ENCODE data around the gene LCN10.
"Not testable (repeated sequence)": the region's sequence is repeated elsewhere in the genome, so short reads cannot be mapped to it uniquely, and the experiment has no call there.

The LCN10 gene

GRCh38 chr9:136742591-136743391 is at the start of gene LCN10:
LCN10 (minus strand) TSS chr9:136742940; CDS start chr9:136742903, 37 bp downstream.
- DNase-seq: no peak

- DNase-seq: no peak
Measured at GRCh38 chr9:136791516-136792276, 49.0 kb upstream of the LCN10 start.

- peak; percentile 98 for DNase-seq
Measured at GRCh38 chr9:136790640-136791515, 48.1 kb upstream of the LCN10 start, which contains the start of gene TMEM141. TMEM141 (plus strand) TSS chr9:136791344; CDS start chr9:136791371, 27 bp downstream.

GRCh38 chr9:136789523-136789937 is 46.8 kb upstream of the LCN10 start:
- no peak for DNase-seq

- not testable (repeated sequence) for DNase-seq
Measured at GRCh38 chr9:136788644-136789522, 46.1 kb upstream of the LCN10 start.

GRCh38 chr9:136787690-136788400 is 45.1 kb upstream of the LCN10 start:
- peak; percentile 71 for DNase-seq

- DNase-seq: not testable (repeated sequence)
Measured at GRCh38 chr9:136786983-136787382, 44.2 kb upstream of the LCN10 start.

- DNase-seq: no peak
Measured at GRCh38 chr9:136786451-136786850, 43.7 kb upstream of the LCN10 start.

GRCh38 chr9:136785565-136786355 is 43.0 kb upstream of the LCN10 start:
- not testable (repeated sequence) for DNase-seq

GRCh38 chr9:136784997-136785361 is 42.2 kb upstream of the LCN10 start:
- DNase-seq: no peak

GRCh38 chr9:136784249-136784996 is 41.7 kb upstream of the LCN10 start:
- DNase-seq: peak; percentile 27

GRCh38 chr9:136782452-136782851 is 39.7 kb upstream of the LCN10 start:
- DNase-seq: no peak

GRCh38 chr9:136779808-136780207 is 37.1 kb upstream of the LCN10 start:
- no peak for DNase-seq

- no peak for DNase-seq
Measured at GRCh38 chr9:136777359-136777758, 34.6 kb upstream of the LCN10 start.

GRCh38 chr9:136776947-136777346 is 34.2 kb upstream of the LCN10 start:
- no peak for DNase-seq

- no peak for DNase-seq
Measured at GRCh38 chr9:136775191-136775590, 32.5 kb upstream of the LCN10 start.

- no peak for DNase-seq
Measured at GRCh38 chr9:136774416-136775045, 31.8 kb upstream of the LCN10 start.

- DNase-seq: no peak
Measured at GRCh38 chr9:136773386-136774044, 30.8 kb upstream of the LCN10 start.
